ENCODE measurements around the gene ARHGEF2.

The ARHGEF2 gene

GRCh38 chr1:155971910-155972809 lies 6.2 kb downstream of the ARHGEF2 start:
- no peak for DNase-seq (ENCODE audit: low spot score)

DNA sequence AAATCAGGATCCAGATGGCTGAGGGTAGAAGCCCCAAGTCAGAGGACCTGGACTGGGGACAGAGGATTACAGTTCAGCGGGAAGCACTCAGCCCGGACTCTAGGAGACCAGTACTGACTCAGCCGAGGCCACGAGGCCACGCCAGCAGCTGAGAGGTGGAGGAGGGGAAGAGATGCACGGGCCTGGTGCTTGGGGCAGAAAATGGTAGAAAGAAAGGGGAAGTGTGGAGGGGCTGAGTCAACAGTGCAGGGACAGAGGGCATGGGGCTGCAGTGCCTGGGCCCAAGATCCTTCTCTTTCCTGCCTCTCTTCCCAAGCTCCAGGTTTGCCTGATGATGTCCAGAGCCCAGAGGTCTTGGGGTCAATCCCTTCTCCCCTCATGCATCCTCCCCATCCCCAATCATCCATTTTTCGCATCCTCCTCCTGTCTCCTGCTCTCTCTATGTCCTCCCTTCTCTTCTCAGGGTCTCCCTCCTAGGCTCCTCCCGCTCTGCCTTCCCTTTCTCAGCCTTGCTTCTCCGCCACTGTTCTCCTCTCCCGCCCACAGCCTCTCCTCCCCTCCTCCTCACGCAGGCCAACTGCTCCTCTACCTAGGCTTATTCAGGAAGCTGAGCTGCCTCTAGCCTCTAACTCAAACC lies 7.7 kb downstream of the ARHGEF2 start:
- no peak for DNase-seq (ENCODE audit: low spot score)

GRCh38 chr1:155969377-155969791 lies 9.0 kb downstream of the ARHGEF2 start:
- DNase-seq (ENCODE audit: low spot score) = no peak

GRCh38 chr1:155968670-155969069 lies 9.7 kb downstream of the ARHGEF2 start:
- no peak for DNase-seq (ENCODE audit: low spot score)

DNA sequence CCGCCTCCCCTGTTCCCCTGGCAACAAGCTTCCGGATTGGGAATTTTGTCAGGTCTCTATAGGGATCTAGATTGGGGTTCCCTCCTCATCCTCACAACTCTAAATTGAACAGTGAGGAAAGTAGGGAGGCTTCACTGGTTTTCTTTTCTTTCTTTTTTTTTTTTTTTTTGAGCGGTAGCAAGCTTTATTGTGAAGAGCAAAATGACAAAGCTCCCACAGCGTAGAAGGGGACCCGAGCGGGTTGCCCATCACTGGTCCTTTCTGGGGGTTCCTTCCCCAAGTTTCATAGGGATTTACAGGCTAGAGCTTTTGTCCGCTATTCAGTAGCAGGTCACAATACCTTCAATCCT lies 10.3 kb downstream of the ARHGEF2 start:
- no peak for DNase-seq (ENCODE audit: low spot score)

- no peak for DNase-seq (ENCODE audit: low spot score)
These were observed 10.9 kb downstream of the ARHGEF2 start for GRCh38 chr1:155967341-155968050.

- no peak for DNase-seq (ENCODE audit: low spot score)
These were observed 11.6 kb downstream of the ARHGEF2 start for GRCh38 chr1:155966750-155967149.

- no peak for DNase-seq (ENCODE audit: low spot score)
These were observed 12.2 kb downstream of the ARHGEF2 start for GRCh38 chr1:155966135-155966534.

GRCh38 chr1:155964193-155964592 lies 14.2 kb downstream of the ARHGEF2 start:
- DNase-seq (ENCODE audit: low spot score) = no peak

DNA sequence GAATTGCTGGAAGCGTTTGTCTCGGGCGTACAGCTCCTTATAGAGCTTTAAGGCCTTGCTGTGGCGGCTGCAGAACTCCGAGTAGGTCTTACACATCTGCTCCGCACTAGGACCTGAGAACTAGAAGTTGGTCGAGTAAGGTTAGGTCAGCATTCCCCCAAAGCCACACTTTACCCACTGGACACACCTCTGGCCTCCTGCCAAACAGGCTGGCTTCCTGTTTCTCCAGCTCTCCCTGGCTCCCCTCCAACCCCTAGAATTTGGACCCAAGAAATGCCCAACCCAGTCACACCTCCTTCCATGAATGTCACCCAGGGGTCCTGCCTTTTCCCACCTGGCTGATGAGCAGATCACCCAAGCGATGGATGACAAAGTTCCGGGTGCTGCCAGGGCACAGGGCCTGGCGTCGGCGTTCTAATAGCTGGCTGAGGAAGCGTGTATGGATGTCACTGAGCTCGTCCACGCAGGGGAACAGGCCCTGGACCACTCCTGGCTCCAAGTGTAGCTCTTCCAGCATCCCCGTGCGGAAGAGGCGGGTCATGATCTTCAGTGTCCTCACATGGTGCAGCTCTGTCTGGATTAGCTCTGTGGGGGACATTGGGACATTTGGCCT lies 15.6 kb downstream of the ARHGEF2 start:
- no peak for DNase-seq (ENCODE audit: low spot score)

DNA sequence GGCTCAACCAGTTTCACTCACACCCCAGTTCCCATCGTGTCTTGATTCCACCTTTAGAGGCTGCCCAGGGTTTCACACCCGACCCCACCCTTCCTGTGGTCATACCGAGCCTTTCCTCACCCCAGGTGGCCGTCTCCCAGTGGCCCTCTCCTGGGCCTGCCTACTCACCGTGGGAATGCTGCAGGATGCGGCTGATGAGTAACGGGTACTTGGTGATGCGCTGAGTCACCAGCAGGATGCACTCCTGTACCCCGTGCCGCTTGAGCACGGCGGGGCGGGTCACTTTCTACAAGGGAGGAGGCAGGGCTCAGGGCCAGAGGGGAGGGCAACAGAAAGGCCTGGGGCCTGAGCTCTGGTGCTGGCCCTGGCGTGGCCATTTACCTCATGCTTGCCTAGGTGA lies 16.4 kb downstream of the ARHGEF2 start:
- peak; percentile 58 for DNase-seq (ENCODE audit: low spot score)

- DNase-seq (ENCODE audit: low spot score) = no peak
These were observed 18.1 kb downstream of the ARHGEF2 start for GRCh38 chr1:155960081-155960745.

- DNase-seq (ENCODE audit: low spot score) = no peak
These were observed 20.9 kb downstream of the ARHGEF2 start for GRCh38 chr1:155957411-155957915.

DNA sequence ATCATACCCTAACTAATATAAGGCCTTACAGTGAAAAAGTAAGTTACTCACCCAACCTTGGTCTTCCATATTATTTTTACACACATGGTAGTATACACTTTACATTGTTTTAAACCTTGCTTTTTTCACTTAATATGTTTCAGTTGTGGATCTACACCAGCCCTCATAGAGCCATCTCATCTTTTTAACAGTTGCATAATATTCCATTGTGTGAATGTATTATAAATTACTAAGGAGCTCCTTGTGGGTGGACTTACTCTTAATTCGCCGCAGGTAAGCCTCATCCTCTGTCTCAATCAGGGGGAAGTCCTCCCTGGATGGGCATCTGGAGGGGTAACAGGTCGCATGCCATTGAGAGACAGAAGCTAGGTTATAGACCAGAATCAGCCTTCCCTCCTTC lies 23.7 kb downstream of the ARHGEF2 start:
- DNase-seq (ENCODE audit: low spot score) = no peak

GRCh38 chr1:155952505-155952890 lies 25.8 kb downstream of the ARHGEF2 start:
- DNase-seq (ENCODE audit: low spot score) = no peak

- no peak for DNase-seq (ENCODE audit: low spot score)
These were observed 26.4 kb downstream of the ARHGEF2 start for GRCh38 chr1:155951753-155952504.

DNA sequence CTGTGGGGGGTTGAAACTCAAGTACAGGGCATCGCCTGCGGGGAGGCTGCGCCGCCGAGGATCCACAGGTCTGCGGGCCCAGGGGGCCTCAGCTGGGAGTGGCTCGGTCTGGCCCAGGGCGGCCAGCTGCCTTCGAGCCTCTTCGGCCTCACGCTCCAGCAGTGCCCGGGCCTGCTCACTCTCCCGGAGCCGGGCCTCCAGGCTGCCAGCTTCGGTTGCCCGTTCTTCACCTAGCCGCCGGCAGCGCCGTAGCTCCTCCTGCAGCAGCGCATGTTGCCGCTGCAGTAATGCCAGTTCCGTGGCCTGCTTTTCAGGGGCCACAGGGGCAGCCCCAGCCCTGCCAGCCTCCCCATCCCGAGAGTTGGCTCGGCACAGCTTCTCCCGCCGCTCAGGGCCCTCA lies 27.5 kb downstream of the ARHGEF2 start:
- DNase-seq (ENCODE audit: low spot score) = no peak

DNA sequence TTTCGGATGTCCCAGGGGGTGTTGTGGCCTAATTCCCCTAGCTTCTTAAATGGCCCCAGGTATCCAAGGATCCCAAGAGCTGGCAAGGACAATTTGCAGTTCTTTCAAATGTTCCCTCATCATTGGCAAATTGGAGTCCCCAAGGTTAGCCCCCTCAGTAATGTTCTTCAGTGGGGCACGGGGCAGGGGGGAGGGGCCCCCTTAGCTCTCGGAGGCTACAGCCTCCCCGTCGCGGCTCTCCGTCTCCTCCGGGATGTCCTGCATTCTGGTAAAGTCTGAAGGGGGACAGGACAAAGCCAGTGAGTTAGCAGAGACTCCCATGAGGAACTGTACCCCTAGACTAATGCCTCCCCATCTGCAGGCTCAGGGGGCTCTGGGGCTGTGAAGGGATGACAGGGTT lies 30.6 kb downstream of the ARHGEF2 start:
- DNase-seq (ENCODE audit: low spot score) = no peak

DNA sequence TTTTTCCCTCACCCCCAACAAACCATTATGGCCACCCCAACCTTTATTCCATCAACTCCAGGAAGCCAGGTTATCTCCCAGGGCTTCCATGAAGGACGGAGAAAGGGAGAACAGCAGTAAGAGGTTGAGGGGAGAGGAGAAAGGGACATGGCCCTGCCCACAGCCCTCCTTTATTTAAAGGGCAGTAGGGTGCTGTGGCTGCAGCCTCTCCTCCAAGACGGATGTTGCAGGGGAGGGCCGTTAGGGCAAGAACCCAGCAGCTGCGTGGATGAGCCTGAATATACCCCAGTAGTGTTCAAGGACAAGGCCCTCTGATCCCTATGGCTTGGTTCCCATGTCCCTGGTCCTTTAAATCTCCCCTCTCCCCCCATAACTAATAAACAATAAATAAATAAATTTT lies 31.1 kb downstream of the ARHGEF2 start:
- no peak for DNase-seq (ENCODE audit: low spot score)

DNA sequence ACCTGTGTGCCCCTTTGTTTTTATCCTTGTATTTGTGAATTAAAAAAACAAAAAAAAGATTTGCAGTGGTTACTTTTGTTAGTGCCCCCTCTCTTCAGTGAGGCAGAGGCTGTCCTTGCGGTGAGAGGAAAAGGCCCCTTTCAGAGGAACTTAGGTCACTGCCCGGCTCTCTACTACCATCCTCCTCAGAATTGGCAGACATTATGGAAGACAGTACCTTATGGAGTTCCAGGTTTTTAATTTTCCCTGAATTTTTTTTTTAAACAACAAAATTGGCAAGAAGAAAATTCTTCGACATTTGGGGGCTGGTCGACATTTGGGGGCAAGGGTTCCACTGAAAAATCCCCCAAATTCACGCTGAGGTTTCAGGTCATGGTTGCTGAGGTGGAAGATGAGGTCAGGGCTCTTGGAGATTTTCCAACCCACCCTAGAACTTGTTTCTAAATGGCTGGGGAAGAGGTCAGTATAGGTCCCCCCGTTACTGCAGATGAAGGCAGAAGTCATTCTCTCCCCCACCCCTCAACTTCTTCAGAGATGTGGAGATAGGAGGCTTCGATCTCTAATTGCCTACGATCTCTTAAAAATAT lies 31.6 kb downstream of the ARHGEF2 start:
- no peak for DNase-seq (ENCODE audit: low spot score)

DNA sequence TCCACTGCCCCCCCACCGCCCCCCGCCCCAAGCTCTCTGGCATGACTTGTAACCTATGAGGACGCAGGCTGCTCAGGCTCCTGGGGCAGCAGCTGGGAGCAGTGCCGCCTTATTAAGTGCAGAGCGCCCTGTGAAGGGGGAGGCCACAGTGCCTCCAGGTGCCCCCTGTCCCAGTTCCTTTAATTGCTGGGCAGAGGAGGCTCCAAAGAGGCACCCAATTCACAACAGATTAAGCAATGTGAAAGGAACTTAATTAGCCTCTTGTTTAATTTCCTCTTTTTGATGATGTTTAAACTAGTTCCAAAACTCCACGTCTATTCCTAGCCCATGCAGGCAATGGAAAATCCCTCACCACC lies 33.9 kb downstream of the ARHGEF2 start:
- no peak for DNase-seq (ENCODE audit: low spot score)

All from iPS-NIHi11 (cell line).